DOHH2 (cell line): ENCODE measurements around the gene ZNF25.
A peak's percentile ranks its signal among the peaks of the same experiment; 100 is the strongest.
"Not testable (repeated sequence)": the region's sequence is repeated elsewhere in the genome, so short reads cannot be mapped to it uniquely, and the experiment has no call there.

Experiments used
- H3F3A ChIP-seq: fragments of 200-600 bp; sonication (generic), shearing (Covaris generic); 2 replicates; pipeline ENCODE4 v1.6.0; 2016; ENCODE audit warnings: antibody characterized with exemption, mild to moderate bottlenecking; ENCODE audit not compliant: control insufficient read depth, insufficient read depth
- H3K27ac ChIP-seq: fragments of 200-600 bp; sonication (generic); 2 replicates; pipeline ENCODE4 v1.5.1; 2014; ENCODE audit warnings: low read depth, mild to moderate bottlenecking, low read length, moderate library complexity
- H3K27me3 ChIP-seq: fragments of 200-600 bp; sonication (generic); 2 replicates; pipeline ENCODE4 v1.6.1; 2014; ENCODE audit warnings: mild to moderate bottlenecking, low read length, mixed read lengths; ENCODE audit not compliant: control insufficient read depth
- H3K36me3 ChIP-seq: fragments of 200-600 bp; sonication (generic); 2 replicates; pipeline ENCODE4 v1.6.1; 2014; ENCODE audit warnings: mild to moderate bottlenecking, low read length, moderate library complexity, mixed read lengths; ENCODE audit not compliant: control insufficient read depth
- H3K4me1 ChIP-seq: fragments of 200-600 bp; sonication (generic); 2 replicates; pipeline ENCODE4 v1.6.1; 2014; ENCODE audit warnings: mild to moderate bottlenecking, low read length, mixed read lengths; ENCODE audit not compliant: control insufficient read depth
- H3K4me2 ChIP-seq: fragments of 200-600 bp; sonication (generic); 2 replicates; pipeline ENCODE4 v1.6.0; 2014; ENCODE audit warnings: mild to moderate bottlenecking, low read length, moderate library complexity
- H3K4me3 ChIP-seq: fragments of 200-600 bp; sonication (generic); 2 replicates; pipeline ENCODE4 v1.5.1; 2014; ENCODE audit warnings: mild to moderate bottlenecking, low read length, mixed read lengths
- H3K79me2 ChIP-seq: fragments of 200-600 bp; sonication (generic); 2 replicates; pipeline ENCODE4 v1.6.1; 2014; ENCODE audit warnings: mild to moderate bottlenecking, low read length, mixed read lengths; ENCODE audit not compliant: control insufficient read depth
- H3K9me2 ChIP-seq: fragments of 200-600 bp; sonication (generic); replicated peaks from 2 replicates; pipeline ENCODE4 v1.6.1; 2014; ENCODE audit warnings: mild to moderate bottlenecking, low read length, mixed read lengths; ENCODE audit not compliant: control insufficient read depth
- H3K9me3 ChIP-seq: fragments of 200-600 bp; sonication (generic); 2 replicates; pipeline ENCODE4 v1.6.1; 2014; ENCODE audit warnings: antibody characterized with exemption, low read length, mixed read lengths; ENCODE audit not compliant: control insufficient read depth, insufficient read depth
- H4K20me1 ChIP-seq: fragments of 200-600 bp; sonication (generic); 2 replicates; pipeline ENCODE4 v1.6.0; 2014; ENCODE audit warnings: low read depth, mild to moderate bottlenecking, antibody characterized with exemption, low read length, moderate library complexity; ENCODE audit not compliant: control insufficient read depth, insufficient read depth
- CTCF ChIP-seq: fragments of 200-600 bp; sonication (generic); IDR thresholded peaks from one replicate; pipeline ENCODE4 v1.5.1; 2014; ENCODE audit warnings: antibody characterized with exemption, mild to moderate bottlenecking, low read depth, low read length; ENCODE audit not compliant: poor library complexity, severe bottlenecking
- EZH2phosphoT487 ChIP-seq: fragments of 200-600 bp; sonication (generic); IDR thresholded peaks from 2 replicates; pipeline ENCODE4 v1.6.1; 2017; ENCODE audit warnings: borderline replicate concordance, mild to moderate bottlenecking, antibody characterized with exemption, low read length, moderate library complexity, mixed read lengths

Gene ZNF25

GRCh38 chr10:37976091-37976879 is at the start of gene ZNF25:
TSS of gene ZNF25 (minus strand) at chr10:37976647. CDS start at chr10:37971722, 4,925 bp downstream.
- no peaks in the 10 kb centered on the region for H3F3A ChIP-seq
- H3K79me2 ChIP-seq, result peaks cover 27% of the 10 kb centered on the region
- H3K4me1 ChIP-seq, result peaks cover 21% of the 10 kb centered on the region
- no peaks in the 10 kb centered on the region for H4K20me1 ChIP-seq
- H3K9me2 ChIP-seq, result no peaks in the 10 kb centered on the region
- peak within 1 kb of the TSS; percentile 70 for H3K27ac ChIP-seq
- peak; percentile 87 for TF ChIP-seq CTCF
- no peak for TF ChIP-seq EZH2phosphoT487
- H3K4me3 ChIP-seq, result peak within 1 kb of the TSS; percentile 84
- peak within 1 kb of the TSS; percentile 91 for H3K4me2 ChIP-seq
- peaks cover 4% of the 10 kb centered on the region; the same call in 1 of the 2 replicates for H3K9me3 ChIP-seq
- no peaks in the 10 kb centered on the region for H3K27me3 ChIP-seq
- H3K36me3 ChIP-seq, result peaks cover 3% of the 10 kb centered on the region; the same call in 1 of the 2 replicates

GRCh38 chr10:38025283-38025682 is 48.8 kb upstream of the ZNF25 start:
- TF ChIP-seq EZH2phosphoT487 (no peak), CTCF (no peak)
- H4K20me1 ChIP-seq, result no peaks in the 10 kb centered on the region
- H3K27me3 ChIP-seq, result no peaks in the 10 kb centered on the region
- peaks cover 94% of the 10 kb centered on the region for H3K36me3 ChIP-seq
- no peak overlapping the region for H3K4me3 ChIP-seq
- H3F3A ChIP-seq, result peaks cover 5% of the 10 kb centered on the region; the same call in 1 of the 2 replicates
- H3K4me2 ChIP-seq, result peak overlapping the region; percentile 24; the same call in 1 of the 2 replicates
- peaks cover 14% of the 10 kb centered on the region; the same call in 1 of the 2 replicates for H3K79me2 ChIP-seq
- no peaks in the 10 kb centered on the region for H3K9me2 ChIP-seq
- H3K27ac ChIP-seq, result peak overlapping the region; percentile 2
- H3K4me1 ChIP-seq, result peaks cover 18% of the 10 kb centered on the region
- no peaks in the 10 kb centered on the region for H3K9me3 ChIP-seq

GRCh38 chr10:38019124-38019523 is 42.7 kb upstream of the ZNF25 start:
- H3K36me3 ChIP-seq, result peaks cover 94% of the 10 kb centered on the region
- H3K4me3 ChIP-seq, result not testable (repeated sequence)
- H3K79me2 ChIP-seq, result peaks cover 19% of the 10 kb centered on the region

GRCh38 chr10:38016354-38016753 is 39.9 kb upstream of the ZNF25 start:
- Histone ChIP-seq H4K20me1 (no peaks in the 10 kb centered on the region), H3K36me3 (peaks cover 92% of the 10 kb centered on the region), H3K4me1 (peaks cover 9% of the 10 kb centered on the region), H3K9me3 (no peaks in the 10 kb centered on the region; the same call in 1 of the 2 replicates), H3K9me2 (no peaks in the 10 kb centered on the region), H3K4me3 (no peak overlapping the region), H3K27ac (no peak overlapping the region), H3K27me3 (no peaks in the 10 kb centered on the region), H3F3A (no peaks in the 10 kb centered on the region), H3K4me2 (no peak overlapping the region), H3K79me2 (peaks cover 47% of the 10 kb centered on the region)
- TF ChIP-seq EZH2phosphoT487, result no peak
- no peak for TF ChIP-seq CTCF

More at GRCh38 chr10:38019124-38019523, 42.7 kb upstream of the ZNF25 start:
- H3K9me2 ChIP-seq, H3K4me1 ChIP-seq, H3K9me3 ChIP-seq, H3K4me2 ChIP-seq, H3F3A ChIP-seq, H3K27me3 ChIP-seq, H4K20me1 ChIP-seq, H3K27ac ChIP-seq: not testable (repeated sequence)
